ENCODE data around the gene PTPRQ. TPM values are rescaled to one million over a fixed set of nuclear protein-coding genes. Genes with fewer than 3 reads are reported as not detected.

The PTPRQ gene
- polyA plus RNA-seq, 4 donors, result not detected

GRCh38 chr12:80485222-80485987 lies 41.4 kb downstream of the PTPRQ start:
- Histone ChIP-seq H3K27ac (ENCODE audit: low read depth in 1 of 3, low read length in 2 of 3) (no peak overlapping the region), H3K27me3 (ENCODE audit: control insufficient read depth in 3 of 3, insufficient read depth in 3 of 3, low read length in 3 of 3) (no peaks in the 10 kb centered on the region), H3K4me3 (ENCODE audit: low read depth in 1 of 3, low read length in 3 of 3) (no peak overlapping the region), H3K4me1 (ENCODE audit: control insufficient read depth in 3 of 3, insufficient read depth in 2 of 3, low read depth in 1 of 3, low read length in 2 of 3) (no peaks in the 10 kb centered on the region), H3K36me3 (ENCODE audit: control insufficient read depth in 3 of 3, insufficient read depth in 2 of 3, low read depth in 1 of 3, low read length in 3 of 3) (no peaks in the 10 kb centered on the region), H3K9me3 (ENCODE audit: control insufficient read depth in 2 of 2, insufficient read depth in 1 of 2, low read depth in 1 of 2, low read length in 1 of 2) (no peaks in the 10 kb centered on the region)
- 27 to 57% (median 38%) methylated on average over 5 of the region's 5 CpGs for WGBS, 3 donors
- no peak for FAIRE-seq
- DNase-seq, result no peak

DNA sequence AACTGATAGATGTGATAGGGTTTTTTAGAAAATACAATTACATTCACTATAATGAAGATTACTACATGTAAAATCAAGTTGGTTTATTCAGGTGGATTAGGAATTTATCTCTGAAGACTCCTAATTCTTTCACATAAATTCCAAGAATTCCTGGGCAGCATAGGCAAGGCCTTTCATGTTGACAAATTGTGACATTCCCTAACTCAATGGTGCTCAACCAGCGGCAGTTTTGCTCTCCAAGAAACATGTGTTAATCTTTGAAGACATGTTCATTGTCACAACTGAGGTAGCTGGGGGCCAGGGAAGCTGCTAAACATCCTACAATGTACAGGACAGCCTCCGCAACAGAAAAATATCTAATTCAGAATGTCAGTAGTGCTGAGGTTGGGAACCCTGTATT lies 46.3 kb downstream of the PTPRQ start:
- FAIRE-seq (no peak), DNase-seq (no peak)
- Histone ChIP-seq H3K9me3 (ENCODE audit: control insufficient read depth in 2 of 2, insufficient read depth in 1 of 2, low read depth in 1 of 2, low read length in 1 of 2) (no peaks in the 10 kb centered on the region), H3K4me3 (ENCODE audit: low read depth in 1 of 3, low read length in 3 of 3) (no peak overlapping the region), H3K27me3 (ENCODE audit: control insufficient read depth in 3 of 3, insufficient read depth in 3 of 3, low read length in 3 of 3) (no peaks in the 10 kb centered on the region), H3K27ac (ENCODE audit: low read depth in 1 of 3, low read length in 2 of 3) (no peak overlapping the region), H3K36me3 (ENCODE audit: control insufficient read depth in 3 of 3, insufficient read depth in 2 of 3, low read depth in 1 of 3, low read length in 3 of 3) (no peaks in the 10 kb centered on the region), H3K4me1 (ENCODE audit: control insufficient read depth in 3 of 3, insufficient read depth in 2 of 3, low read depth in 1 of 3, low read length in 2 of 3) (no peaks in the 10 kb centered on the region)
- 64 to 75% (median 68%) methylated on average over 2 of the region's 2 CpGs for WGBS, 3 donors

- no peak overlapping the region for H3K27ac ChIP-seq (ENCODE audit: low read depth in 1 of 3, low read length in 2 of 3)
- FAIRE-seq (no peak), DNase-seq (no peak)
- H3K4me1 ChIP-seq (ENCODE audit: control insufficient read depth in 3 of 3, insufficient read depth in 2 of 3, low read depth in 1 of 3, low read length in 2 of 3), result no peaks in the 10 kb centered on the region
- no peaks in the 10 kb centered on the region for H3K27me3 ChIP-seq (ENCODE audit: control insufficient read depth in 3 of 3, insufficient read depth in 3 of 3, low read length in 3 of 3)
- H3K9me3 ChIP-seq (ENCODE audit: control insufficient read depth in 2 of 2, insufficient read depth in 1 of 2, low read depth in 1 of 2, low read length in 1 of 2), result no peaks in the 10 kb centered on the region
- H3K4me3 ChIP-seq (ENCODE audit: low read depth in 1 of 3, low read length in 3 of 3), result no peak overlapping the region
- no peaks in the 10 kb centered on the region for H3K36me3 ChIP-seq (ENCODE audit: control insufficient read depth in 3 of 3, insufficient read depth in 2 of 3, low read depth in 1 of 3, low read length in 3 of 3)
These were observed 47.1 kb downstream of the PTPRQ start for GRCh38 chr12:80491166-80491565.

- H3K36me3 ChIP-seq (ENCODE audit: control insufficient read depth in 3 of 3, insufficient read depth in 2 of 3, low read depth in 1 of 3, low read length in 3 of 3), result no peaks in the 10 kb centered on the region
- FAIRE-seq (no peak), DNase-seq (no peak)
- WGBS, 3 donors, result 88 to 96% (median 91%) methylated on average over 2 of the region's 2 CpGs
- no peaks in the 10 kb centered on the region for H3K27me3 ChIP-seq (ENCODE audit: control insufficient read depth in 3 of 3, insufficient read depth in 3 of 3, low read length in 3 of 3)
- H3K4me1 ChIP-seq (ENCODE audit: control insufficient read depth in 3 of 3, insufficient read depth in 2 of 3, low read depth in 1 of 3, low read length in 2 of 3), result no peaks in the 10 kb centered on the region
- H3K27ac ChIP-seq (ENCODE audit: low read depth in 1 of 3, low read length in 2 of 3), result no peak overlapping the region
- no peaks in the 10 kb centered on the region for H3K9me3 ChIP-seq (ENCODE audit: control insufficient read depth in 2 of 2, insufficient read depth in 1 of 2, low read depth in 1 of 2, low read length in 1 of 2)
- H3K4me3 ChIP-seq (ENCODE audit: low read depth in 1 of 3, low read length in 3 of 3), result no peak overlapping the region
These were observed 49.4 kb downstream of the PTPRQ start for GRCh38 chr12:80493466-80493865.

DNA sequence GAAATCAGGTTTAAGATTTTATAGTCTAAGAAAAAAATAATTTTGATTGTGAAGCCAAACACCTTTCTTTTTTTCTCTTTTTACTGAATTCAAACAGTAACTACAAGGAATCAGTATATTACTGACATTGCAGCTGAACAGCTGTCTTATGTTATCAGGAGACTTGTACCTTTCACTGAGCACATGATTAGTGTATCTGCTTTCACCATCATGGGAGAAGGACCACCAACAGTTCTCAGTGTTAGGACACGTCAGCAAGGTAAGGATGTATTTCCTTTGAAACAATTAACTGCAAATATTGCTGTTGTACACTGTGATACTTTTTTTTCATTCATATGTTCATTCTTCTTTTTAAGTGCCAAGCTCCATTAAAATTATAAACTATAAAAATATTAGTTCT lies 50.8 kb downstream of the PTPRQ start:
- WGBS, 3 donors, result 66 to 71% (median 69%) methylated on average over 1 of the region's 1 CpG
- FAIRE-seq (no peak), DNase-seq (no peak)
- Histone ChIP-seq H3K36me3 (ENCODE audit: control insufficient read depth in 3 of 3, insufficient read depth in 2 of 3, low read depth in 1 of 3, low read length in 3 of 3) (no peaks in the 10 kb centered on the region), H3K4me1 (ENCODE audit: control insufficient read depth in 3 of 3, insufficient read depth in 2 of 3, low read depth in 1 of 3, low read length in 2 of 3) (no peaks in the 10 kb centered on the region), H3K27me3 (ENCODE audit: control insufficient read depth in 3 of 3, insufficient read depth in 3 of 3, low read length in 3 of 3) (no peaks in the 10 kb centered on the region), H3K27ac (ENCODE audit: low read depth in 1 of 3, low read length in 2 of 3) (no peak overlapping the region), H3K9me3 (ENCODE audit: control insufficient read depth in 2 of 2, insufficient read depth in 1 of 2, low read depth in 1 of 2, low read length in 1 of 2) (no peaks in the 10 kb centered on the region), H3K4me3 (ENCODE audit: low read depth in 1 of 3, low read length in 3 of 3) (no peak overlapping the region)

- H3K4me3 ChIP-seq (ENCODE audit: low read depth in 1 of 3, low read length in 3 of 3), result no peak overlapping the region
- no peaks in the 10 kb centered on the region for H3K9me3 ChIP-seq (ENCODE audit: control insufficient read depth in 2 of 2, insufficient read depth in 1 of 2, low read depth in 1 of 2, low read length in 1 of 2)
- H3K4me1 ChIP-seq (ENCODE audit: control insufficient read depth in 3 of 3, insufficient read depth in 2 of 3, low read depth in 1 of 3, low read length in 2 of 3), result no peaks in the 10 kb centered on the region
- 39 to 46% (median 40%) methylated on average over 2 of the region's 2 CpGs for WGBS, 3 donors
- FAIRE-seq, result no peak
- no peak for DNase-seq
- no peak overlapping the region for H3K27ac ChIP-seq (ENCODE audit: low read depth in 1 of 3, low read length in 2 of 3)
- no peaks in the 10 kb centered on the region for H3K27me3 ChIP-seq (ENCODE audit: control insufficient read depth in 3 of 3, insufficient read depth in 3 of 3, low read length in 3 of 3)
- H3K36me3 ChIP-seq (ENCODE audit: control insufficient read depth in 3 of 3, insufficient read depth in 2 of 3, low read depth in 1 of 3, low read length in 3 of 3), result no peaks in the 10 kb centered on the region
These were observed 54.2 kb downstream of the PTPRQ start for GRCh38 chr12:80498059-80498728.

DNA sequence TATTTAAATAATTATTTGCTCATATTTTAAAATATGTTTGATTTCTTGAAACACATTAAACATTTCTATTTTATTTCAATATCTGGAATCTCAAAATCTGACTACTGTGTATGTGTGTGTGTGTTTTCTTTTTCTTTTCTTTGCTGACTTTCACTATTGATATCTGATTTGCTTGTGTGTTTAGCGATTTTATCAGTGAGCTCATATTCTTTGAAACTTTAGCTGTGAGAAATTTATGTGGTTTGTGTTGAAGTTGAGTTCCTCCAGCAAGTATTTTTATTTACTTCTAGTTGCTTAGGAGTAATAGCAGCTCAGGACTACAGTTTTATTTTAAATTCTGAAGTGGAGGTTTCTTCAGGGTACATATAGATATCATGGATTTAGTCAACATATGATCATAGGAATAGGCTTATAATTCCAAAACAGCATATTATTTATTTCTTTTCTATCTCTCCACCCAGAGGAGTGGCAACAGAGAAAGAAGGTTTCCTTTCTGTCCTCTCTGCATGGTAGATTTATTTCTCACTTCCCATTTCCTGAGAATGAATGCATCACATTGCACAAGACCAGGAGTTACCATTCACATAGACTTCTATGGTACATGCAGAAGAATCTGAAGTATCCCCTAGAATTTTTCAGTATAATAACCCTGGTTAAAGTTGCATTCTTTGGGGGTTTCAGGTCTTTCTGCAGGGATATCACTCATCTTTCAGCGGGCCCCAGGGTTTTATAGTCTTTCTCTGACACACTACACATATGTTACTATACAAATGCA lies 60.5 kb downstream of the PTPRQ start:
- Histone ChIP-seq H3K4me3 (ENCODE audit: low read depth in 1 of 3, low read length in 3 of 3) (no peak overlapping the region), H3K36me3 (ENCODE audit: control insufficient read depth in 3 of 3, insufficient read depth in 2 of 3, low read depth in 1 of 3, low read length in 3 of 3) (no peaks in the 10 kb centered on the region), H3K4me1 (ENCODE audit: control insufficient read depth in 3 of 3, insufficient read depth in 2 of 3, low read depth in 1 of 3, low read length in 2 of 3) (no peaks in the 10 kb centered on the region), H3K9me3 (ENCODE audit: control insufficient read depth in 2 of 2, insufficient read depth in 1 of 2, low read depth in 1 of 2, low read length in 1 of 2) (no peaks in the 10 kb centered on the region), H3K27ac (ENCODE audit: low read depth in 1 of 3, low read length in 2 of 3) (no peak overlapping the region), H3K27me3 (ENCODE audit: control insufficient read depth in 3 of 3, insufficient read depth in 3 of 3, low read length in 3 of 3) (no peaks in the 10 kb centered on the region)
- DNase-seq, result no peak
- WGBS, 3 donors, result 55 to 69% (median 58%) methylated on average over 2 of the region's 2 CpGs
- no peak for FAIRE-seq

GRCh38 chr12:80509781-80510556 lies 65.9 kb downstream of the PTPRQ start:
- FAIRE-seq (no peak), DNase-seq (no peak)
- no peaks in the 10 kb centered on the region for H3K36me3 ChIP-seq (ENCODE audit: control insufficient read depth in 3 of 3, insufficient read depth in 2 of 3, low read depth in 1 of 3, low read length in 3 of 3)
- no peaks in the 10 kb centered on the region for H3K4me1 ChIP-seq (ENCODE audit: control insufficient read depth in 3 of 3, insufficient read depth in 2 of 3, low read depth in 1 of 3, low read length in 2 of 3)
- no peak overlapping the region for H3K27ac ChIP-seq (ENCODE audit: low read depth in 1 of 3, low read length in 2 of 3)
- H3K27me3 ChIP-seq (ENCODE audit: control insufficient read depth in 3 of 3, insufficient read depth in 3 of 3, low read length in 3 of 3), result peaks cover 0 to 7% (median 0%) of the 10 kb centered on the region in 3 donors
- 37 to 46% (median 39%) methylated on average over 1 of the region's 1 CpG for WGBS, 3 donors
- H3K9me3 ChIP-seq (ENCODE audit: control insufficient read depth in 2 of 2, insufficient read depth in 1 of 2, low read depth in 1 of 2, low read length in 1 of 2), result no peaks in the 10 kb centered on the region
- H3K4me3 ChIP-seq (ENCODE audit: low read depth in 1 of 3, low read length in 3 of 3), result no peak overlapping the region

Data from small intestine (tissue), 7 donors.